Measurements from ENCODE around the gene TBC1D3I.
"Not testable (repeated sequence)": the region's sequence is repeated elsewhere in the genome, so short reads cannot be mapped to it uniquely, and the experiment has no call there.

TBC1D3I gene

GRCh38 chr17:36264470-36264869 is at the start of gene TBC1D3I:
Gene TBC1D3I (minus strand): TSS chr17:36264570. CDS start chr17:36262985, 1,585 bp downstream.
- FAIRE-seq, result not testable (repeated sequence)

GRCh38 chr17:36295161-36295560 is 30.8 kb upstream of the TBC1D3I start:
- FAIRE-seq, result not testable (repeated sequence)

GRCh38 chr17:36289965-36290612 is 25.7 kb upstream of the TBC1D3I start:
- not testable (repeated sequence) for FAIRE-seq

GRCh38 chr17:36284219-36284618 is 19.8 kb upstream of the TBC1D3I start:
- FAIRE-seq, result not testable (repeated sequence)

GRCh38 chr17:36283256-36283655 is 18.9 kb upstream of the TBC1D3I start:
- FAIRE-seq, result not testable (repeated sequence)

GRCh38 chr17:36242046-36242445 is 22.3 kb downstream of the TBC1D3I start:
- not testable (repeated sequence) for FAIRE-seq

GRCh38 chr17:36229644-36230043 is 34.7 kb downstream of the TBC1D3I start:
- not testable (repeated sequence) for FAIRE-seq

GRCh38 chr17:36222967-36223366 is 41.4 kb downstream of the TBC1D3I start:
- FAIRE-seq, result not testable (repeated sequence)

- not testable (repeated sequence) for FAIRE-seq
These were observed 42.7 kb downstream of the TBC1D3I start for GRCh38 chr17:36221581-36222100.

GRCh38 chr17:36220737-36221580 is 43.4 kb downstream of the TBC1D3I start:
- FAIRE-seq, result not testable (repeated sequence)

GRCh38 chr17:36219556-36219955 is 44.8 kb downstream of the TBC1D3I start:
- FAIRE-seq, result not testable (repeated sequence)

GRCh38 chr17:36215406-36216308 is 48.7 kb downstream of the TBC1D3I start:
- not testable (repeated sequence) for FAIRE-seq

- FAIRE-seq, result no peak
These were observed 49.5 kb downstream of the TBC1D3I start for GRCh38 chr17:36214918-36215317.

- no peak for FAIRE-seq
These were observed 50.7 kb downstream of the TBC1D3I start for GRCh38 chr17:36213695-36214094.

- no peak for FAIRE-seq
These were observed 51.4 kb downstream of the TBC1D3I start for GRCh38 chr17:36212966-36213365.

- FAIRE-seq, result no peak
These were observed 52.1 kb downstream of the TBC1D3I start for GRCh38 chr17:36212272-36212605.

GRCh38 chr17:36211484-36212271 is 52.7 kb downstream of the TBC1D3I start:
- not testable (repeated sequence) for FAIRE-seq

- FAIRE-seq, result not testable (repeated sequence)
These were observed 53.7 kb downstream of the TBC1D3I start, which contains the start of gene CCL4L2 for GRCh38 chr17:36210439-36211211. Gene CCL4L2 (plus strand): TSS chr17:36211063.

- no peak for FAIRE-seq
These were observed 54.8 kb downstream of the TBC1D3I start for GRCh38 chr17:36209575-36209974.

GRCh38 chr17:36207383-36207782 is 57.0 kb downstream of the TBC1D3I start:
- not testable (repeated sequence) for FAIRE-seq

- FAIRE-seq, result not testable (repeated sequence)
These were observed 57.9 kb downstream of the TBC1D3I start for GRCh38 chr17:36206486-36206821.

Measured in G401.6 (cell line).